ENCODE measurements around the gene BCKDHB.

The BCKDHB gene

DNA sequence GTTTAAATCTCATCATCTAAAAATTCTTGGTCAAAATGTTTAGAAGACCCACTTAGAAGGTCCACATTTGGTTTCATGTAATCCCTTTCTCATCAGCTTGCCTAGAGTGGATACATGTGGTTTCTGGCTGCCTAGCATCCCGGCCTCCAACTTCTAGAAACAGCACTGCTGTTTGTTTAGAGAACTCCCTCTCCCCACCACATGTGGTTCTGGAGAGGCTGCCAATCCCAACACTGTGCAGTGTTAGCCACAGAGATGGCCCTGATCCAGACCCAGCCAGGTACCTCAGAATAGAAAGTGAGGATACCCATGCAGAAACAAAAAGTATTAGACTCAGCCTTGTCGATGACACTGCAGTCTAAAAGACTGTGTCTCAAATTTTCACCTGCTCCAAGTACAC, 241.8 kb downstream of the BCKDHB start:
- Mint-ChIP-seq H3K4me3 (no peak overlapping the region), H3K4me1 (no peaks in the 10 kb centered on the region), H3K9me3 (no peaks in the 10 kb centered on the region), H3K27me3 (no peaks in the 10 kb centered on the region), H3K36me3 (ENCODE audit: insufficient read depth) (no peaks in the 10 kb centered on the region), H3K27ac (ENCODE audit: low read depth) (no peak overlapping the region)
- DNase-seq (ENCODE audit: low spot score in 2 of 2) (no peak), ATAC-seq (replicated peaks; ENCODE audit: extremely low read depth, poor library complexity, severe bottlenecking) (no peak)

DNA sequence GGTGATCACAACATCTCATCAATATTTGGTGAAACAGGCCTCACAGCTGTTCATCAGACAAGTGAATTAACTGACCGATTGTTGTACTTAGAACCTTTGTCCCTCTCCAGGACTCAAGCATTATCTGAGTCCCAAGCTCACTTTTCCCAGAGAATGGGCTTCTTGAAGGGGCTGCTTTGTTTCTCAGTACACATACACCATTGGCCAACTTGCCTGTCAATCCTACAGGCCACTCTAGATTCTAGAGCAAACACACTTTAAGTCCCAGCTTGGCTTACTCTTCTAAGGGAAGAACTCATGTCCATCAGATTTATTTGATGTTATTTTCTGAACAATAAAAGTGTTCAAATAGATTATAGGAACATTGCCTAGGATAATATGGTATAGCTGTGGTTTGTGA, 249.5 kb downstream of the BCKDHB start:
- no peaks in the 10 kb centered on the region for H3K9me3 Mint-ChIP-seq
- peaks cover 2% of the 10 kb centered on the region for H3K36me3 Mint-ChIP-seq (ENCODE audit: insufficient read depth)
- H3K4me1 Mint-ChIP-seq = no peaks in the 10 kb centered on the region
- DNase-seq (ENCODE audit: low spot score in 2 of 2) (no peak), ATAC-seq (replicated peaks; ENCODE audit: extremely low read depth, poor library complexity, severe bottlenecking) (no peak)
- H3K27ac Mint-ChIP-seq (ENCODE audit: low read depth) = no peak overlapping the region
- H3K4me3 Mint-ChIP-seq = no peak overlapping the region
- no peaks in the 10 kb centered on the region for H3K27me3 Mint-ChIP-seq

DNA sequence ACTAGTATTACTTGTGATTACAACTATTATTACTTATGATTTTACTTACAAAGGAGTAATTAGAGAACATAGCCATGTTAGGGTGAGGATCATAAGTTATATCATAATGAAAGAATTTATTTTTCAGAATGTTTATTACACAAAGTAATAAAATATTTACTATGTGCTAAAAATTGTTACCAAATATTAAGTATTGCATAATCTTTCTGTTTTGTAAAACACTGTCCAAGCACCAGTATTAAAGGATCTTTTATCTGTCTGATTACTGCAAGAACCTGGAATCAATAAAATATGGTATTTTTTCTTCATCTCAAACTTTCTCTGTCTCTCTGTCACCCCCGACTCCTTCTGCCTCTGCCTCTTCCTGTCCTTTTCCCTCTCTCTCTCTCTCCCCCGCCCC, 250.1 kb downstream of the BCKDHB start:
- H3K4me3 Mint-ChIP-seq = no peak overlapping the region
- no peak for ATAC-seq (replicated peaks; ENCODE audit: extremely low read depth, poor library complexity, severe bottlenecking)
- no peaks in the 10 kb centered on the region for H3K9me3 Mint-ChIP-seq
- peaks cover 2% of the 10 kb centered on the region for H3K36me3 Mint-ChIP-seq (ENCODE audit: insufficient read depth)
- H3K27me3 Mint-ChIP-seq = no peaks in the 10 kb centered on the region
- DNase-seq (ENCODE audit: low spot score in 2 of 2) = no peak
- no peak overlapping the region for H3K27ac Mint-ChIP-seq (ENCODE audit: low read depth)
- H3K4me1 Mint-ChIP-seq = no peaks in the 10 kb centered on the region

DNA sequence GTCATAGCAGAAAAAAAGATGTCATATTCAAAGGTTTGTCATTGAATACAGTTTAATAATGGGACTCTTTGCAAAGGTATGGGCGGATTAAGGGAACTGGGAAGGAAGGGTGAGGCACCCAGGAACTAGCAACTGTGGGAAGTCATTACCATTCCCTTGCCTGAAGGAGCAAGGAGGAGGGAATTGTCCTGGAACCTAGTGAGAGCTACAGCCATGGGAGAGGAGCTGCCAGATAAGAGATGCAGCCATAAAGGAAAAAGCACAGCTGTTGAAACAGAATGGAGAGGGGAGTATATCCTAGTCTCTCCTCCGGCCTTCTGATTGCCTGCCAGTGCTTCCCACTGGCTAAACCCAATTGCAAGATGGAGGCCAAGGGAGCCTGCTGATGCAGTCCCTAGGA, 250.6 kb downstream of the BCKDHB start:
- no peaks in the 10 kb centered on the region for H3K9me3 Mint-ChIP-seq
- H3K4me1 Mint-ChIP-seq = no peaks in the 10 kb centered on the region
- no peak overlapping the region for H3K4me3 Mint-ChIP-seq
- H3K27ac Mint-ChIP-seq (ENCODE audit: low read depth) = no peak overlapping the region
- peaks cover 2% of the 10 kb centered on the region for H3K36me3 Mint-ChIP-seq (ENCODE audit: insufficient read depth)
- ATAC-seq (replicated peaks; ENCODE audit: extremely low read depth, poor library complexity, severe bottlenecking) (no peak), DNase-seq (ENCODE audit: low spot score in 2 of 2) (no peak)
- no peaks in the 10 kb centered on the region for H3K27me3 Mint-ChIP-seq

DNA sequence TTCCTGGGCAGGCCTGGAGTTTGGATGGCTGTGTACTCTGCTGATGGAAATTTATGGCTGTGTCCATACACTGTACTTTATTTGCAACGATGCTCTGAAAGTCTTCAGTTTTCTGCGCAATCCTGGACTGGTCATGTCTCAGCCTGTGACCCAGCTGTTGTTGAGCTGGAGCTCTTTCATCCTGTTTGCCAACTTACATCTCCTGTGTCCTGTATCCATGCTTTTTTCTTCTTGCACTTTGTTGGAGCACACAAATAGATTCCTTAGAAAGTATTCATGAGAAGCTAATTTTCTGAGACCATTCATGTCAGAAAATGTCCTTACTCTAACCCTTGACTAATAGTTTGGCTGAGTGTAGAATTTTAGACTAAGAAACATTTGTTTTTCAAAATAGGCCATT, 251.2 kb downstream of the BCKDHB start:
- Mint-ChIP-seq H3K36me3 (ENCODE audit: insufficient read depth) (peaks cover 2% of the 10 kb centered on the region), H3K4me1 (no peaks in the 10 kb centered on the region), H3K9me3 (no peaks in the 10 kb centered on the region), H3K4me3 (no peak overlapping the region), H3K27me3 (no peaks in the 10 kb centered on the region), H3K27ac (ENCODE audit: low read depth) (no peak overlapping the region)
- ATAC-seq (replicated peaks; ENCODE audit: extremely low read depth, poor library complexity, severe bottlenecking) = no peak
- no peak for DNase-seq (ENCODE audit: low spot score in 2 of 2)

DNA sequence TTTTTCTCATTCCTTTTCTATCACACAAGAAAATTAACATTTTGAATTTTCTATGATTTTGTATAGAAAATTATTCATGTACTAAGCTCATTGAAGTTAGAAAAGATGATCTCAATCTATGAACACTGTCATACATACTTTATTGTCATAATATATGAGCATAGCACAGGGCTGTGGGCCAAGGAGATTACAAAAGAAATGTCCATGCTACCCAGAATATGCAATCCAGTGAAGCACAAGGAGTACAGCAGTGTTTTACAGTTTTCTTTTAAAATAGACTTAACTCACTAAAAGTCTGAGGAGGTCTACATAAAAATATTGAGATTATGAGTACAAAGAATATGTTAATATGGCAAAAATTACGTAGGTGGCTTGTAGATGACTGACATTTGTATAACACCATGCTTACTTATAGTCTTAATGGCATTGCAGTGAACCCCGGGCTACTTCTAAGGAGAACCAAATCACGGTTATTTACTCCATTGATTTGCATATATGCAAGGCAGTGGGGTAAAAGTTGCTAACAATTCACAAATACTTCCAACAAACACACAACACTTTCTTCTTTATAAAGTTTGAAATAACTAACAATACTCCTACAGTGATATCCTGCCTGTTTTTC, 257.1 kb downstream of the BCKDHB start:
- Mint-ChIP-seq H3K36me3 (ENCODE audit: insufficient read depth) (no peaks in the 10 kb centered on the region), H3K9me3 (no peaks in the 10 kb centered on the region), H3K4me3 (no peak overlapping the region), H3K4me1 (no peaks in the 10 kb centered on the region), H3K27ac (ENCODE audit: low read depth) (no peak overlapping the region), H3K27me3 (no peaks in the 10 kb centered on the region)
- ATAC-seq (replicated peaks; ENCODE audit: extremely low read depth, poor library complexity, severe bottlenecking) = no peak
- DNase-seq (ENCODE audit: low spot score in 2 of 2) = no peak

DNA sequence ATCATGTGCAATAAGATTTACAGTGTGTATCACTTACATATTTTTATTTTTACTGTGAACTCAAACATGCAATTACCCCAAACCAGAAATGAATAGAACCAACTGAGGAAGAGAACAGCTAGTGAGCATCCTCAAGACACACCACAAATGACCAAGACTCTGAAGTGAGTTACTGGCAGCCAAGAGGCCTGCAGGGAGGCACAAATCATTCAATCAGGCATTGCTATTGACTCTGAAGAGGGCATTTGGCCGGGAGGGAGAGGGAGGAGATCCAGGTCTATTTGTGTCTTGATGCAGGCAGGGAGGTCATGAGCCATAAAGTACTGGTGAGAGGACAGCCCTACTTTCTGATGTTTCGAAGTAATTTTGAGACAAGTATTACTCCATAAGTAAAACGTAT, 257.7 kb downstream of the BCKDHB start:
- ATAC-seq (replicated peaks; ENCODE audit: extremely low read depth, poor library complexity, severe bottlenecking) (no peak), DNase-seq (ENCODE audit: low spot score in 2 of 2) (no peak)
- no peaks in the 10 kb centered on the region for H3K4me1 Mint-ChIP-seq
- H3K27ac Mint-ChIP-seq (ENCODE audit: low read depth) = no peak overlapping the region
- H3K9me3 Mint-ChIP-seq = no peaks in the 10 kb centered on the region
- no peaks in the 10 kb centered on the region for H3K36me3 Mint-ChIP-seq (ENCODE audit: insufficient read depth)
- H3K4me3 Mint-ChIP-seq = no peak overlapping the region
- H3K27me3 Mint-ChIP-seq = no peaks in the 10 kb centered on the region

DNA sequence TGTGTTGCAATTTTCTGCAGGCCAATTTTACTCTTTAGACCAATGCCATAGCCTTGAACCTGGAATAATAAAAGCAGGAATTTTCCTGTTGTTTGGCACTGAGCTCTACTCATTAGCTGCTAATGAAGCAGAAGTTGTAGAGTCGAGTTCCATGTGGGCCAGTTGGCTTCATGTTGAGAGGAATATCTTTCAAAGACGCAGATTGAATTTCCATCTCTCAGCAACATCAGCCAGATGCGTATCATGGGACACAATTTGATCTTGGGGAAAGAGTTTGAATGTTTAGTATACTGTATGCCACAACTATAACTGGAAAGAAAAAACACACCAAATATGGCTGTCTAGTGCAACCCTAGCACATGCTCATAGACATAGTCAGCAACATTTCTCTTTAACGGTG, 259.6 kb downstream of the BCKDHB start:
- Mint-ChIP-seq H3K9me3 (no peaks in the 10 kb centered on the region), H3K4me1 (no peaks in the 10 kb centered on the region), H3K27me3 (no peaks in the 10 kb centered on the region), H3K4me3 (no peak overlapping the region), H3K36me3 (ENCODE audit: insufficient read depth) (no peaks in the 10 kb centered on the region), H3K27ac (ENCODE audit: low read depth) (no peak overlapping the region)
- no peak for ATAC-seq (replicated peaks; ENCODE audit: extremely low read depth, poor library complexity, severe bottlenecking)
- DNase-seq (ENCODE audit: low spot score in 2 of 2) = no peak

DNA sequence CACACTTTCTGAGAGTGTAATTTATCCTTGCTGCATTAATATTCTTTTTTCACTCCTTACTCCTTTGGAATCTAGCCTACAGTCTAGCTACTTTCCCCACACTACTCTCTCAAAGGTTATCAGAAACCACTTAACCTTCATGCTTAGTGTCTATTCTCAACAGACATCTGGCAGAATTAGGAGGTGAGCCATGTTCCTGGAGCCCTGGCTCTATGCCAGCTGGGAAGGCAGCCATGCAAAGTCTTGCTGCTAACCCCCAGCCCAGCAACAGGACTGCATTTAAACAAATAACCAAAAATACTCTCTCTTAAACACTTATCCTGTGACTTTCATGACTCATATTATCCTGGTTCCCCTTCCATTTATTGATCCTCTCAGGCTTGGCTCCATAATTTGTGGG, 260.2 kb downstream of the BCKDHB start:
- Mint-ChIP-seq H3K4me3 (no peak overlapping the region), H3K36me3 (ENCODE audit: insufficient read depth) (no peaks in the 10 kb centered on the region), H3K27ac (ENCODE audit: low read depth) (no peak overlapping the region), H3K27me3 (no peaks in the 10 kb centered on the region), H3K9me3 (no peaks in the 10 kb centered on the region), H3K4me1 (no peaks in the 10 kb centered on the region)
- DNase-seq (ENCODE audit: low spot score in 2 of 2) = no peak
- ATAC-seq (replicated peaks; ENCODE audit: extremely low read depth, poor library complexity, severe bottlenecking) = no peak

DNA sequence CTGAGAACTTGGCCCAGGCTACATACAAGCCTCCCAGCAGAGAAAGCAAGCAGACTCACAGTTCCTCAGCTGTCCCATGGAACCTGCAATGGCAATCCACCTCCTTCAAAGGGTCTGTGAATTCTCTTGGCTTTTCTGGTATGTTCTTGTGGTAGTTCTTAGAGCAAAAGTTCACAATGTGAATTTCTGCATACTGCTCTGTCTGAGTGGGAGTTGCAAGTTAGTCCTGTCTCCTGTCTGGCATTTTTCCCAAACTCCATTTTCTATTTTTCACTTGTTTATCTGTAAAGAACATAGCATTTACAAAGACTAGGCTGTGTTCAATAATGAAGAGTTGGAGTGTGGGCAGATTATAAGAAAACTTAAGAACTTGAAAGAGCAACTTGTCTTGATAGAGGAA, 269.9 kb downstream of the BCKDHB start:
- H3K27ac Mint-ChIP-seq (ENCODE audit: low read depth) = no peak overlapping the region
- DNase-seq (ENCODE audit: low spot score in 2 of 2) = no peak
- H3K27me3 Mint-ChIP-seq = no peaks in the 10 kb centered on the region
- no peaks in the 10 kb centered on the region for H3K9me3 Mint-ChIP-seq
- no peak overlapping the region for H3K4me3 Mint-ChIP-seq
- no peaks in the 10 kb centered on the region for H3K36me3 Mint-ChIP-seq (ENCODE audit: insufficient read depth)
- ATAC-seq (replicated peaks; ENCODE audit: extremely low read depth, poor library complexity, severe bottlenecking) = no peak
- no peaks in the 10 kb centered on the region for H3K4me1 Mint-ChIP-seq

DNA sequence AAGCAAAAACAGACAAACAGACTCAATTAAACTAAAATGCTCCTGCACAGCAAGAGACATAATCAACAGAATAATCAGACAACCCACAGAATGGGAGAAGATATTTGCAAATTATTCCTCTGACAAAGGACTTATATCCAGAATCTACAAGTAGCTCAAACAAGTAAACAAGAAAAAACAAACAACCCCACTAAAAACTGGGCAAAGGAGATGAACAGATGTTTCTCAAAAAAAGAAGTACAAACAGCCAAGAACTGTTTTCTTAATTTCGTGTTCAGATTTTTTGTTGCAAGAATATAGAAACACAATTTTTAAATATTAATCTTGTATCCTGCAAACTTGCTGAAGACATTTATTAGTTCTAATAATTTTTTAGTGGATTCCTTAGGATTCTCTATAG, 274.1 kb downstream of the BCKDHB start:
- Mint-ChIP-seq H3K9me3 (no peaks in the 10 kb centered on the region), H3K4me1 (no peaks in the 10 kb centered on the region), H3K27ac (ENCODE audit: low read depth) (no peak overlapping the region), H3K4me3 (no peak overlapping the region), H3K36me3 (ENCODE audit: insufficient read depth) (no peaks in the 10 kb centered on the region), H3K27me3 (no peaks in the 10 kb centered on the region)
- ATAC-seq (replicated peaks; ENCODE audit: extremely low read depth, poor library complexity, severe bottlenecking) = no peak
- DNase-seq (ENCODE audit: low spot score in 2 of 2) = no peak

DNA sequence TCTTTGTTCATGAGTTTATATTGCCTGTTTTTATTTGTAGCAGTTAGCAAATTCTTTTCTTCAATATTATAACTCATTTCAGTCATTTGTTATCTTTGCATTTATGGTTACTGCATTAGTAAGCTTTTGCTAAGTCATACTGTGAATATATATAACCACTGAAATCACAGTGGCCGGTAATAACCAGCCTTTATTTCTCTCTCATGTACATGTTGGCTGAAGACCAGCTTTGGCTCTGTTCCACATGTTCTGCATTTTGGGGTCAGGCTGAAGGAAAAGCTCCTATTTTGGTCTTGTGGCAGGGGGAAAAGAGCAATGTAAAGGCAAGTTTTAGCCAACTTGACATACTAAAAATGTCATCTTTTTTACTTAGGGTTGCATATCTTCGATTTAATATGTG, 276.3 kb downstream of the BCKDHB start:
- no peak for ATAC-seq (replicated peaks; ENCODE audit: extremely low read depth, poor library complexity, severe bottlenecking)
- no peak for DNase-seq (ENCODE audit: low spot score in 2 of 2)
- H3K9me3 Mint-ChIP-seq = no peaks in the 10 kb centered on the region
- H3K27ac Mint-ChIP-seq (ENCODE audit: low read depth) = no peak overlapping the region
- H3K4me1 Mint-ChIP-seq = no peaks in the 10 kb centered on the region
- no peaks in the 10 kb centered on the region for H3K36me3 Mint-ChIP-seq (ENCODE audit: insufficient read depth)
- H3K4me3 Mint-ChIP-seq = no peak overlapping the region
- no peaks in the 10 kb centered on the region for H3K27me3 Mint-ChIP-seq

DNA sequence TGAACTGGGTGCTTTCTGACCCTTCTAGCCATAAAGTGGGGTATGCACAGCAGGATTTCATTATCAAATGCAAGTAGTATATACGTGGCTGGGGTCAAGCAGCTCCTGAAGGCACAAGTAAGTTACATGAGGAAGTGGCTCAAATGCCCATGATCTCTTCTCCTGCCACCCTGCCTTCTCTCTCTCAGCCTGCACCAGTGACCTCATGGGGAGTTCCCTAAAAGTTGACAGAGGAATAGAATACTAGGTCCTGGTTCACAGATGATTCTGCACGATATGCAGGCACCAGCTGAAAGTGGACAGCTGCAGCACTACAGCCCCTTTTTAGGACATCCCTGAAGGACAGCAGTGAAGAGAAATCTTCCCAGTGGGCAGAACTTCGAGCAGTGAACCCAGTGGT, 282.0 kb downstream of the BCKDHB start:
- Mint-ChIP-seq H3K9me3 (no peaks in the 10 kb centered on the region), H3K4me1 (no peaks in the 10 kb centered on the region), H3K27me3 (no peaks in the 10 kb centered on the region), H3K27ac (ENCODE audit: low read depth) (no peak overlapping the region), H3K4me3 (no peak overlapping the region), H3K36me3 (ENCODE audit: insufficient read depth) (no peaks in the 10 kb centered on the region)
- DNase-seq (ENCODE audit: low spot score in 2 of 2) (no peak), ATAC-seq (replicated peaks; ENCODE audit: extremely low read depth, poor library complexity, severe bottlenecking) (no peak)
